ENCODE results near the gene MAP2K1.

DNA sequence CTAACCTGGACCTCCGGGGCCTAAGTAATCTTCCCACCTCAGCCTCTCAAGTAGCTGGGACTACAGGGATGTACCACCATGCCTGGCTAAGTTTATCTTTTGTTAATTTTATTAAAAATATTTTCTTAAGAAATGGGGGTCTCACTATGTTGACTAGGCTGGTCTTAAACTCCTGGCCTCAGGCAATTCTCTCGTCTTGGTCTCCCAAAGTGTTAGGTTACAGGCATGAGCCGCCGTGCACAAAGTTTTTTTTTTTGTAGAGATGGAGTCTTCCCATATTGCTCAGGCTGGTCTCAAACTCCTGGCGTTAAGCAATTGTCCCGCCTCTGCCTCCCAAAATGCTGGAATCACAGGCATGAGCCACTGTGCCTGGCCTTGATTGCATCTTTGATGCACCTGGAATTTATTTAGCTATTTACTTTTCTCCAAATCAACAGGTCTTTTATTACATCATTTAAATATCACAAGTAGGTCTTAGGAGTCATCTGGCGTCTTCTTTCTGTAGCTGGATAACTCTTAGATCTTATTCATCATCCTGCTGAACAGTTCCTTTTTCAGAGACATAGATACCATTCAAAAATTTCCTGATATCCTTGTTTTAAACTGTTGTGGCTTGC lies 7.8 kb upstream of the MAP2K1 start:
- TF ChIP-seq, protein P1, sequence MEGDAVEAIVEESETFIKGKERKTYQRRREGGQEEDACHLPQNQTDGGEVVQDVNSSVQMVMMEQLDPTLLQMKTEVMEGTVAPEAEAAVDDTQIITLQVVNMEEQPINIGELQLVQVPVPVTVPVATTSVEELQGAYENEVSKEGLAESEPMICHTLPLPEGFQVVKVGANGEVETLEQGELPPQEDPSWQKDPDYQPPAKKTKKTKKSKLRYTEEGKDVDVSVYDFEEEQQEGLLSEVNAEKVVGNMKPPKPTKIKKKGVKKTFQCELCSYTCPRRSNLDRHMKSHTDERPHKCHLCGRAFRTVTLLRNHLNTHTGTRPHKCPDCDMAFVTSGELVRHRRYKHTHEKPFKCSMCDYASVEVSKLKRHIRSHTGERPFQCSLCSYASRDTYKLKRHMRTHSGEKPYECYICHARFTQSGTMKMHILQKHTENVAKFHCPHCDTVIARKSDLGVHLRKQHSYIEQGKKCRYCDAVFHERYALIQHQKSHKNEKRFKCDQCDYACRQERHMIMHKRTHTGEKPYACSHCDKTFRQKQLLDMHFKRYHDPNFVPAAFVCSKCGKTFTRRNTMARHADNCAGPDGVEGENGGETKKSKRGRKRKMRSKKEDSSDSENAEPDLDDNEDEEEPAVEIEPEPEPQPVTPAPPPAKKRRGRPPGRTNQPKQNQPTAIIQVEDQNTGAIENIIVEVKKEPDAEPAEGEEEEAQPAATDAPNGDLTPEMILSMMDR (IDR thresholded peaks at IDR 0.05): no peak
- TF ChIP-seq POLR2AphosphoS5 (IDR thresholded peaks at IDR 0.05) (no peak), POLR2A (IDR thresholded peaks at IDR 0.05) (no peak)

All from transverse colon (tissue), 4 donors.